GM12878 (cell line): Measurements from ENCODE around the gene DTL. TPM values are rescaled to one million over a fixed set of nuclear protein-coding genes. Genes with fewer than 3 reads are reported as not detected.
A peak's percentile ranks its signal among the peaks of the same experiment; 100 is the strongest.

ENCODE experiments used
- ATAC-seq: fragments of 200-7000 bp; cut with Tn5 transposase; 3 replicates; pipeline ENCODE4 v1.9.1; 2020; ENCODE audit warnings: mild to moderate bottlenecking, moderate library complexity
- BruUV-seq: library from RNA; stranded (reverse); fragments of 400-500 nt; replicated peaks from 2 replicates; lab custom pipeline; 2021; lab: Mats Ljungman, UMichigan
- CTCF ChIA-PET: fragments of 300-600 bp; sonication (Branson Sonifier 250); formaldehyde crosslinking; extraction: SDS; loops from one replicate; lab custom pipeline; 2021; ENCODE audit warnings: inconsistent platforms; lab: Yijun Ruan, JAX
- POLR2A ChIA-PET: fragments of 350-600 bp; formaldehyde crosslinking; extraction: SDS; loops from one replicate; lab custom pipeline; 2021; ENCODE audit warnings: inconsistent platforms; lab: Charles Lee
- RAD21 ChIA-PET: fragments of 300-600 bp; sonication (Branson Sonifier 250); formaldehyde crosslinking; loops from one replicate; lab custom pipeline; 2023; ENCODE audit warnings: antibody characterized with exemption; ENCODE audit not compliant: unreplicated experiment; lab: Charles Lee
- SMC1A ChIA-PET: fragments of 300-600 bp; sonication (Branson Sonifier 250); formaldehyde crosslinking; loops from one replicate; lab custom pipeline; 2023; ENCODE audit not compliant: unreplicated experiment, uncharacterized antibody; lab: Charles Lee
- DNase-seq: peaks from one replicate; pipeline ENCODE4 v3.0.0-alpha.2; 2011; ENCODE audit warnings: low read depth, low spot score
- FAIRE-seq: peaks from 3 replicates; lab custom pipeline; 2011; peaks lifted over from hg19 to GRCh38; lab: Jason Lieb, UNC
- H2AFZ ChIP-seq: 2 replicates; pipeline ENCODE4 v1.6.0; 2011; ENCODE audit warnings: low read depth, low read length, control low read depth; ENCODE audit not compliant: control insufficient read depth
- H3K27ac ChIP-seq: 2 replicates; pipeline ENCODE4 v1.5.1; 2011; ENCODE audit warnings: control low read depth; ENCODE audit not compliant: control insufficient read depth, insufficient read depth
- H3K27me3 ChIP-seq, 2 experiments: replicated peaks in 1 of 2; 2 replicates each; pipeline versions ENCODE4 v1.6.0 to v1.6.1; 2011; ENCODE audit warnings: low read length in 1 of 2; ENCODE audit not compliant: control insufficient read depth in 2 of 2, insufficient read depth in 2 of 2
- H3K36me3 ChIP-seq, 2 experiments: 2 replicates each; pipeline ENCODE4 v1.5.1; 2011; ENCODE audit warnings: low read length in 1 of 2; ENCODE audit not compliant: control insufficient read depth in 2 of 2, insufficient read depth in 2 of 2
- H3K4me1 ChIP-seq: 2 replicates; pipeline ENCODE4 v1.6.1; 2011; ENCODE audit warnings: mild to moderate bottlenecking, low read length, moderate library complexity, mixed read lengths; ENCODE audit not compliant: control insufficient read depth, insufficient read depth
- H3K4me2 ChIP-seq: 2 replicates; pipeline ENCODE4 v1.6.0; 2011; ENCODE audit warnings: control low read depth; ENCODE audit not compliant: control insufficient read depth, insufficient read depth
- H3K4me3 ChIP-seq: fragments of 200-600 bp; sonication (generic); 2 replicates; pipeline ENCODE4 v1.5.1; 2016
- H3K79me2 ChIP-seq: 2 replicates; pipeline ENCODE4 v1.6.0; 2011; ENCODE audit warnings: low read length; ENCODE audit not compliant: control insufficient read depth, insufficient read depth
- H3K9ac ChIP-seq: 2 replicates; pipeline ENCODE4 v1.8.0; 2011; ENCODE audit warnings: low read length, control low read depth, mixed read lengths; ENCODE audit not compliant: control insufficient read depth, insufficient read depth
- H3K9me3 ChIP-seq: replicated peaks from 3 replicates; pipeline ENCODE4 v1.5.1; 2011; ENCODE audit warnings: mild to moderate bottlenecking, low read length; ENCODE audit not compliant: control insufficient read depth, insufficient read depth
- H4K20me1 ChIP-seq: 2 replicates; pipeline ENCODE4 v1.6.0; 2011; ENCODE audit not compliant: control insufficient read depth, insufficient read depth
- IKZF1 ChIP-seq: fragments of 450-650 bp; conservative IDR thresholded peaks from 2 replicates; pipeline ENCODE4 v1.6.1; 2017; ENCODE audit warnings: antibody characterized with exemption, mild to moderate bottlenecking
- KLF5 ChIP-seq: fragments of 450-650 bp; IDR thresholded peaks from 2 replicates; pipeline ENCODE4 v1.6.1; 2014; ENCODE audit warnings: mild to moderate bottlenecking; ENCODE audit not compliant: partially characterized antibody
- MXI1 ChIP-seq: fragments of 150-350 bp; IDR thresholded peaks from 2 replicates; pipeline ENCODE4 v1.6.1; 2011; ENCODE audit warnings: low read depth, mild to moderate bottlenecking, inconsistent platforms, low read length, improper control_type of control experiment
- RUNX3 ChIP-seq: IDR thresholded peaks from 2 replicates; pipeline ENCODE4 v1.6.1; 2012; ENCODE audit warnings: low read length, inconsistent platforms
- SIX5 ChIP-seq: IDR thresholded peaks from 2 replicates; pipeline ENCODE4 v1.6.1; 2011; ENCODE audit warnings: mild to moderate bottlenecking, low read depth, low read length, moderate library complexity; ENCODE audit not compliant: severe bottlenecking
- SMARCA5 ChIP-seq: fragments of 450-650 bp; IDR thresholded peaks from 2 replicates; pipeline ENCODE4 v1.6.1; 2017; ENCODE audit warnings: mild to moderate bottlenecking
- SP1 ChIP-seq: IDR thresholded peaks from one replicate; pipeline ENCODE4 v1.6.1; 2011; ENCODE audit warnings: low read depth, low read length
- SRF ChIP-seq, 2 experiments: IDR thresholded peaks; 2 replicates each; pipeline ENCODE4 v1.6.1; 2011; ENCODE audit warnings: low read depth in 2 of 2, low read length in 2 of 2, mild to moderate bottlenecking in 1 of 2, moderate library complexity in 1 of 2
- TAF1 ChIP-seq: IDR thresholded peaks from 2 replicates; pipeline ENCODE4 v1.6.1; 2011; ENCODE audit warnings: mild to moderate bottlenecking, low read depth, low read length, borderline replicate concordance
- ZNF622 ChIP-seq: fragments of 450-650 bp; IDR thresholded peaks from 2 replicates; pipeline ENCODE4 v1.6.1; 2017; ENCODE audit warnings: mild to moderate bottlenecking, inconsistent platforms
- ZSCAN29 ChIP-seq: fragments of 450-650 bp; IDR thresholded peaks from 2 replicates; pipeline ENCODE4 v1.6.1; 2017; ENCODE audit warnings: mild to moderate bottlenecking, moderate library complexity
- WGBS: methylation state at CpG from one replicate; pipeline ENCODE4 v1.1.6; 2016; ENCODE audit warnings: low lambda C conversion rate; ENCODE audit not compliant: insufficient replicate concordance, insufficient coverage; ENCODE audit errors: missing lambda C conversion rate; 5-methylcytosine and 5-hydroxymethylcytosine counted together
- in situ Hi-C: fragments of 300-500 bp; cut with MboI; formaldehyde crosslinking; loops from 9 replicates; pipeline ENCODE4 v1.14.3; 2018; ENCODE audit warnings: mixed read lengths
- intact Hi-C: fragments of 100-400 bp; cut with micrococcal nuclease; formaldehyde crosslinking; loops from one replicate; pipeline ENCODE4 v1.14.2; 2022; ENCODE audit not compliant: unreplicated experiment
- polyA plus RNA-seq, 11 experiments: library from polyadenylated mRNA; depleted of rRNA in 4 of 11; unstranded in 6 of 11; stranded (reverse) in 5 of 11; fragments of >200 nt; fragmentation: Nextera tagmentation in 4 of 11; fragmentation: Illumina TruSeq in 1 of 11; extraction: Ambion mirVana in 4 of 11; extraction: Trizol in 1 of 11; gene quantifications; 1 replicate in 1 of 11; 2 replicates in 10 of 11; pipeline versions ENCODE4 v1.2.1 to v1.2.3, GENCODE V29; 2011 to 2016; ENCODE audit warnings: inconsistent platforms in 2 of 11, missing spikeins in 2 of 11, low read depth in 1 of 11
- total RNA-seq, 4 experiments: library from RNA; depleted of rRNA in 3 of 4; stranded (reverse); fragments of >200 nt in 3 of 4; fragmentation: Illumina TruSeq in 1 of 4; extraction: Trizol in 1 of 4; gene quantifications; 2 replicates each; pipeline versions ENCODE4 v1.2.1 to v1.2.3, GENCODE V29; 2013 to 2021

The DTL gene
- total and polyA plus RNA-seq, 10 of the 15 experiments (the other 5 are each of a cell fraction or from before 2014, with no cell fraction given) = 24.1 to 73.4 (median 52.2) TPM

- DNase-seq = no peak
- FAIRE-seq = peak; percentile 7
- no peak overlapping the region for H3K9ac ChIP-seq
- BruUV-seq = no TSS peak
- no peaks in the 10 kb centered on the region for H3K27me3 ChIP-seq
- intact Hi-C loops (no loop called here), in situ Hi-C loops (no loop called here)
- H3K79me2 ChIP-seq = peaks cover 80% of the 10 kb centered on the region
- RAD21 ChIA-PET = interaction anchor here (1.0 to 10.4 kb wide), 9 partner anchors 10 to 415 kb away, joined by 3 to 177 read pairs (median 4); no protein-coding TSS in a partner anchor
- H3K4me1 ChIP-seq = peaks cover 3% of the 10 kb centered on the region; the same call in 1 of the 2 replicates
- peak; percentile 46 for ATAC-seq
- H2AFZ ChIP-seq = peak overlapping the region; percentile 62
- peak overlapping the region; percentile 86 for H3K4me2 ChIP-seq
- WGBS = 48% methylated on average over 5 of the region's 5 CpGs
- H4K20me1 ChIP-seq = no peaks in the 10 kb centered on the region
- H3K36me3 ChIP-seq = peaks cover 2 to 7% of the 10 kb centered on the region in 2 experiments; a peak in 3 of 4 replicates
- POLR2A ChIA-PET = interaction anchor here (0.9 to 1.0 kb wide), 2 partner anchors 9 to 13 kb away, joined by 3 to 4 read pairs; no protein-coding TSS in a partner anchor
- SMC1A ChIA-PET = interaction anchor here (0.8 to 8.9 kb wide), 22 partner anchors 9 to 415 kb away, joined by 3 to 158 read pairs (median 4); no protein-coding TSS in a partner anchor
- peak overlapping the region; percentile 55; the same call in 1 of the 2 replicates for H3K27ac ChIP-seq
- no peaks in the 10 kb centered on the region; the same call in 1 of the 3 replicates for H3K9me3 ChIP-seq
- TF ChIP-seq SMARCA5 (no peak), SRF (IDR thresholded peaks at IDR 0.05; ENCODE audit: low read depth in 2 of 2, low read length in 2 of 2) (no peak), SP1 (no peak), RUNX3 (peak; percentile 77), SIX5 (no peak), KLF5 (no peak), MXI1 (peak; percentile 37; the same call in 1 of the 2 replicates), ZNF622 (no peak), IKZF1 (peak; percentile 23; the same call in 1 of the 2 replicates), TAF1 (no peak), ZSCAN29 (no peak)
- H3K4me3 ChIP-seq = peak overlapping the region; percentile 51
- CTCF ChIA-PET = interaction anchor here (0.9 to 11.8 kb wide), 15 partner anchors 7 to 416 kb away, joined by 3 to 199 read pairs (median 6); no protein-coding TSS in a partner anchor
Observed at GRCh38 chr1:212040629-212041412, 5.3 kb downstream of the DTL start.
